Heart left ventricle (tissue), 13 donors: ENCODE measurements around the gene OSGIN1.

Source experiments
- POLR2A ChIP-seq, 2 donors: fragments of 450-650 bp; IDR thresholded peaks; one replicate each; pipeline ENCODE4 v1.6.1; 2017; ENCODE audit warnings: antibody characterized with exemption in 2 of 2, mild to moderate bottlenecking in 2 of 2, moderate library complexity in 2 of 2
- TF ChIP-seq, protein P1 (sequence below), 12 donors: fragments of 200-600 bp; sonication (generic) in 4 of 12; IDR thresholded peaks; one replicate each; pipeline versions ENCODE4 v1.5.0 to v1.8.0; 2018 to 2022; ENCODE audit warnings: antibody characterized with exemption in 12 of 12, mild to moderate bottlenecking in 5 of 12
- donor health status: ischemic (EF 13 %, LVEDD 7.1; RV severe dilation, severe dysfunction).
- donor health status: DM: no; HTN: yes; CAD: no.
- donor health status: DM: no; HTN: no; CAD: no.
- donor health status: ischemic (EF 25% LVEDD 6.9; RV normal size, moderate dysfunction).
- donor health status: ischemic (EF 25% LVEDD 5.7; RV mildly dilated, moderate dysfunction).
- donor health status: ischemic (EF 35%, LVEDD 5.7; RV mildly dilated, moderate dysfunction).
- donor health status: nonischemic (EF 11% LVEDD 7.7; RV severe dilation, severe dysfunction).
- donor health status: DM: yes; HTN: yes; CAD: no.
- donor health status: PGD.
- donor health status: ischemic (EF 29% LVEDD 5.4; RV normal size, mild dysfunction).
- donor health status: nonischemic (EF 23%, LVEDD 6.1; RV moderate dilation, normal function).

DNA sequence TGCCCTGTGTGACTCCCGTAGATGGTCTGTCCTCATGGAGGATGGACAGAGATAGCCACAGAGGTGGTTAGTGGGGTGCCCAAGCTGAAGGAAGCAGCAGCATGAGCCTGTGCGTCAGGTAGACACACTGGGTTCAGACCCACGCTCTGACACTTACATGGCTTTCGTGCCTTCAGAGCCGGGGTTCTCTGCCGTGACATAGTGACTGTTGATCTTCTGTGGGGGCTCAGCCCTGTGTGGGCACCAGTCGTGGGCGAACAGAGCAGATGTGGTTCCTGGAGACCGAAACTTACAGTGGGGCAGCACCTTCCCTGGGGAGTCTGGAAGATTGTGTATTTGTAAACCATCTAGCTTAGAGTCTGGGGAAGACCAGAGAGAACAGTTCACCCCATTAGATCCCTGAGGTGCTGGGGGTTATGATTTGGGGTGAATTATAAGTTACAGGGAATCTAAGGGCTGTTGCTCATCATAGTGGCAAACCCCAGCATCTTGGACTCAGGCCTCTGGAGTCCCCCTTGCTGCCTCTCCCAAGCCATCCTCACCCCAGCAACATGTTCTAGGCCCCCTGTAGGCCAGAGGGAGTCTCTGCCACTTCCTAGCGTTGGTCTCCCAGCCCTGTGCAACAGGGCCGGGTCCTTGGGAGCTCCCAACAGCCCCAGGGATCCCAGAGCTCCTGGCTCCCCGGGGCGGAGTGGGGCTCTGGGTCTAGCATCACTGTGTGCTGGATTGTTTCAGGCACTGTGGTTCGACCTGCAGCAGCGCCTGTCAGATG, 43.6 kb downstream of the OSGIN1 start:
- no peak for TF ChIP-seq POLR2A (IDR thresholded peaks at IDR 0.05)
- TF ChIP-seq, protein P1, sequence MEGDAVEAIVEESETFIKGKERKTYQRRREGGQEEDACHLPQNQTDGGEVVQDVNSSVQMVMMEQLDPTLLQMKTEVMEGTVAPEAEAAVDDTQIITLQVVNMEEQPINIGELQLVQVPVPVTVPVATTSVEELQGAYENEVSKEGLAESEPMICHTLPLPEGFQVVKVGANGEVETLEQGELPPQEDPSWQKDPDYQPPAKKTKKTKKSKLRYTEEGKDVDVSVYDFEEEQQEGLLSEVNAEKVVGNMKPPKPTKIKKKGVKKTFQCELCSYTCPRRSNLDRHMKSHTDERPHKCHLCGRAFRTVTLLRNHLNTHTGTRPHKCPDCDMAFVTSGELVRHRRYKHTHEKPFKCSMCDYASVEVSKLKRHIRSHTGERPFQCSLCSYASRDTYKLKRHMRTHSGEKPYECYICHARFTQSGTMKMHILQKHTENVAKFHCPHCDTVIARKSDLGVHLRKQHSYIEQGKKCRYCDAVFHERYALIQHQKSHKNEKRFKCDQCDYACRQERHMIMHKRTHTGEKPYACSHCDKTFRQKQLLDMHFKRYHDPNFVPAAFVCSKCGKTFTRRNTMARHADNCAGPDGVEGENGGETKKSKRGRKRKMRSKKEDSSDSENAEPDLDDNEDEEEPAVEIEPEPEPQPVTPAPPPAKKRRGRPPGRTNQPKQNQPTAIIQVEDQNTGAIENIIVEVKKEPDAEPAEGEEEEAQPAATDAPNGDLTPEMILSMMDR (IDR thresholded peaks at IDR 0.05): no peak
